OCI-LY3 (cell line): Measurements from ENCODE around the gene NOS1AP.
A peak's percentile ranks its signal among the peaks of the same experiment; 100 is the strongest.

Source experiments
- H2AFZ ChIP-seq: fragments of 200-600, 300-600 bp; shearing (Covaris generic); 2 replicates; pipeline ENCODE4 v1.6.0; 2014; ENCODE audit warnings: antibody characterized with exemption, low read depth, low read length
- H3K27ac ChIP-seq: fragments of 200-600, 300-600 bp; sonication (generic); 2 replicates; pipeline ENCODE4 v1.5.1; 2014; ENCODE audit warnings: mild to moderate bottlenecking, low read length, moderate library complexity, mixed read lengths
- H3K27me3 ChIP-seq: fragments of 200-600, 300-600 bp; sonication (generic); 2 replicates; pipeline ENCODE4 v1.6.1; 2014; ENCODE audit warnings: low read depth, low read length, mixed read lengths
- H3K36me3 ChIP-seq: fragments of 200-600, 300-600 bp; sonication (generic); replicated peaks from 2 replicates; pipeline ENCODE3; 2014; ENCODE audit warnings: low read depth, low read length, mixed read lengths
- H3K4me1 ChIP-seq: fragments of 300-600, 200-600 bp; sonication (generic); 2 replicates; pipeline ENCODE4 v1.6.1; 2014; ENCODE audit warnings: low read length, mixed read lengths
- H3K4me2 ChIP-seq: fragments of 200-600, 300-600 bp; sonication (generic); 2 replicates; pipeline ENCODE4 v1.6.1; 2014; ENCODE audit warnings: low read length, mixed read lengths
- H3K4me3 ChIP-seq: fragments of 300-600, 200-600 bp; sonication (generic); 2 replicates; pipeline ENCODE4 v1.5.1; 2014; ENCODE audit warnings: antibody characterized with exemption, mild to moderate bottlenecking, low read length, moderate library complexity
- H3K79me2 ChIP-seq: fragments of 300-600, 200-600 bp; shearing (Covaris generic); 2 replicates; pipeline ENCODE4 v1.6.1; 2014; ENCODE audit warnings: mild to moderate bottlenecking, low read length, mixed read lengths
- H3K9ac ChIP-seq: fragments of 300-600, 200-600 bp; shearing (Covaris generic); 2 replicates; pipeline ENCODE4 v1.6.0; 2014; ENCODE audit warnings: mild to moderate bottlenecking, low read length, moderate library complexity
- H3K9me3 ChIP-seq: fragments of 200-600, 300-600 bp; shearing (Covaris generic); 2 replicates; pipeline ENCODE4 v1.6.1; 2014; ENCODE audit warnings: low read length, mixed read lengths; ENCODE audit not compliant: insufficient read depth
- H4K20me1 ChIP-seq: fragments of 200-600, 300-600 bp; sonication (generic); 2 replicates; pipeline ENCODE4 v1.6.1; 2016; ENCODE audit warnings: low read length, mixed read lengths; ENCODE audit not compliant: insufficient read depth
- EZH2phosphoT487 ChIP-seq: fragments of 200-600 bp; shearing (Covaris generic); IDR thresholded peaks from 2 replicates; pipeline ENCODE4 v1.6.1; 2018; ENCODE audit warnings: antibody characterized with exemption, mixed run types, low read depth
- TF ChIP-seq, protein P1 (sequence below): fragments of 200-600, 300-600 bp; sonication (generic); IDR thresholded peaks from 2 replicates; pipeline ENCODE4 v1.5.1; 2014; ENCODE audit warnings: antibody characterized with exemption, low read length, low read depth

Gene NOS1AP

DNA sequence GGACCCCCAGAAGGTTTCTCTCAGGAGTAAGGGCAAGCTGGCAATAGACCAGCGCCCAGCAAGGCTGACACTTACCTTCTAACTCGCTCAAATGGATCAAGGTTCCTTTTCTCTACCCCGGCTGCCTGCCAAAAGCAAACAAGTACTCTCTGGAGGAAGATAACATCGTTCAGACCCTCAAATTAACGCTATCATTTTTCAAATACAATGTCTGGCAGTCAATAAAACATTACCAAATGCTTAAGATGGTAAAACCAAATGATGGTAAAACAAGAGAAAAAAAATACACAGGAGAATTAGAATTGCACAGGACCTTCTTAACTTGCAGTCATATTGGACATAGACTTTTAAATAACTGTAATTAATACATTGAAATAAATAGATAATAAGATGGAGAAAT lies 159.1 kb downstream of the NOS1AP start:
- Histone ChIP-seq H3K9me3 (no peaks in the 10 kb centered on the region), H3K36me3 (no peaks in the 10 kb centered on the region), H3K4me3 (no peak overlapping the region), H2AFZ (no peak overlapping the region), H3K79me2 (no peaks in the 10 kb centered on the region), H3K9ac (no peak overlapping the region), H3K4me1 (peaks cover 23% of the 10 kb centered on the region), H4K20me1 (no peaks in the 10 kb centered on the region), H3K27ac (no peak overlapping the region), H3K4me2 (no peak overlapping the region), H3K27me3 (peaks cover 18% of the 10 kb centered on the region)
- TF ChIP-seq, protein P1, sequence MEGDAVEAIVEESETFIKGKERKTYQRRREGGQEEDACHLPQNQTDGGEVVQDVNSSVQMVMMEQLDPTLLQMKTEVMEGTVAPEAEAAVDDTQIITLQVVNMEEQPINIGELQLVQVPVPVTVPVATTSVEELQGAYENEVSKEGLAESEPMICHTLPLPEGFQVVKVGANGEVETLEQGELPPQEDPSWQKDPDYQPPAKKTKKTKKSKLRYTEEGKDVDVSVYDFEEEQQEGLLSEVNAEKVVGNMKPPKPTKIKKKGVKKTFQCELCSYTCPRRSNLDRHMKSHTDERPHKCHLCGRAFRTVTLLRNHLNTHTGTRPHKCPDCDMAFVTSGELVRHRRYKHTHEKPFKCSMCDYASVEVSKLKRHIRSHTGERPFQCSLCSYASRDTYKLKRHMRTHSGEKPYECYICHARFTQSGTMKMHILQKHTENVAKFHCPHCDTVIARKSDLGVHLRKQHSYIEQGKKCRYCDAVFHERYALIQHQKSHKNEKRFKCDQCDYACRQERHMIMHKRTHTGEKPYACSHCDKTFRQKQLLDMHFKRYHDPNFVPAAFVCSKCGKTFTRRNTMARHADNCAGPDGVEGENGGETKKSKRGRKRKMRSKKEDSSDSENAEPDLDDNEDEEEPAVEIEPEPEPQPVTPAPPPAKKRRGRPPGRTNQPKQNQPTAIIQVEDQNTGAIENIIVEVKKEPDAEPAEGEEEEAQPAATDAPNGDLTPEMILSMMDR, result no peak
- TF ChIP-seq EZH2phosphoT487, result no peak

DNA sequence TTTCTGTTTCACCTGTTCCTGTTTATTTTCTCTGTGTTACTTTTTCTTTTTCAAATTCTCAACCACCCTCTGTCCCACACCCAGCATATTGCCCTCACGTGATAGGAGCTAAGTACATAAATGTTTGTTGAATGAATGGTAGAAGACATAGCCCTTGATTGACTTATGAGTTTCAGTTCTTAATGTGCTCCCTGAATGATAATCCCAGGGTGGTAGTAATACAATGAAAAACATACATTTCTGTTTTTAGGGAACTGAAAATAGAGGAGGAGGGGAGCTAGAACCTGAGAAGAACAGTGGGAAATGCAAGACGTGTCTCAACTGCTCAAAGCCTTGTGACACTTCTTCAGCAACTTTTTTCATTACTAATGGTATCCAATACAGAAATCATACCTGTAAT lies 160.1 kb downstream of the NOS1AP start:
- TF ChIP-seq EZH2phosphoT487, result no peak
- TF ChIP-seq, protein P1, result no peak
- Histone ChIP-seq H3K9ac (peak overlapping the region; percentile 6; the same call in 1 of the 2 replicates), H3K9me3 (no peaks in the 10 kb centered on the region), H3K4me3 (peak overlapping the region; percentile 41), H3K4me1 (peaks cover 23% of the 10 kb centered on the region), H3K27me3 (peaks cover 20% of the 10 kb centered on the region), H3K79me2 (no peaks in the 10 kb centered on the region), H3K36me3 (no peaks in the 10 kb centered on the region), H3K27ac (peak overlapping the region; percentile 40), H4K20me1 (no peaks in the 10 kb centered on the region), H2AFZ (0 out of 2 replicates have a peak overlapping the region, but pooled peaks have one; percentile 24), H3K4me2 (peak overlapping the region; percentile 69)

DNA sequence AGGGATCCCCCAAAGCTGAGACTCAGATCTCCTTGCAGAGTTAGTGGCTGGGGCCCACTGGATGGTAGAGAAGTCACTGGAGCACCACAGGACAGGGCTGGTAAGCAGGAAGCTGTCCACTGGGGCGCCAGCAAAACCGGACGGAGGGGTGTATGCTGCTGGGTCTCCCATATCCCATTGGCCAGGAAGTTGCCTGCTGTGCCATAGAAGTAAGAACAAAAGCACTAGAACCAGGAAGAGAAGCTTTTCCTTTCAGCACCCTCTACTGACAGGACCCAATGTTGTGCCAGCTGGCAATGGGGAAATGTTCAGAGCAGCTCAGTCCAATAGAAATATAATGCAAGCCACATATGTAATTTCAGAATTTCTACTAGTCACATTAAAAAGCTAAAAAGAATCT lies 160.6 kb downstream of the NOS1AP start:
- peaks cover 18% of the 10 kb centered on the region; the same call in 1 of the 2 replicates for H3K27me3 ChIP-seq
- H3K79me2 ChIP-seq, result no peaks in the 10 kb centered on the region
- TF ChIP-seq, protein P1, result peak; percentile 53
- no peak for TF ChIP-seq EZH2phosphoT487
- H3K4me3 ChIP-seq, result peak overlapping the region; percentile 41
- peak overlapping the region; percentile 69 for H3K4me2 ChIP-seq
- H4K20me1 ChIP-seq, result no peaks in the 10 kb centered on the region
- peaks cover 23% of the 10 kb centered on the region for H3K4me1 ChIP-seq
- peak overlapping the region; percentile 40 for H3K27ac ChIP-seq
- H2AFZ ChIP-seq, result 0 out of 2 replicates have a peak overlapping the region, but pooled peaks have one; percentile 24
- peak overlapping the region; percentile 6; the same call in 1 of the 2 replicates for H3K9ac ChIP-seq
- H3K9me3 ChIP-seq, result no peaks in the 10 kb centered on the region
- no peaks in the 10 kb centered on the region for H3K36me3 ChIP-seq

DNA sequence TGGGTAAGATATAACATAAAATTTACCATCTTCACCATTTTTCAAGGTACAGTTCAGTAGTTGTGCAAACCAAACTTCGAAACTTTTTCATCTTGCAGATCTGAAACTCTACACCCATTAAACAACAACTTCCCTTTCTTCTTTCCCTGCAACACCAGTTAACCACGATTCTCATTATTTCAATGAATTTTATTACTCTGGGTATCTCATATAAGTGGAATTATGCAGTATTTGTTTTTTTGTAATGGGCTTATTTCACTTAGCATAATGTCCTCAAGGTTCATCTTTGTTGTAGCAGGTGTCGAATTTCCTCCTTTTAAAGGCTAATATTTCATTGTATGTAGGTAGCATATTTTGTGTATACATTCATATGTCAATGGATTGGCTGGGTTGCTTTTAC lies 161.0 kb downstream of the NOS1AP start:
- Histone ChIP-seq H3K4me1 (peaks cover 23% of the 10 kb centered on the region), H3K4me3 (peak overlapping the region; percentile 41), H3K27me3 (peaks cover 22% of the 10 kb centered on the region), H4K20me1 (no peaks in the 10 kb centered on the region), H2AFZ (no peak overlapping the region), H3K9ac (no peak overlapping the region), H3K79me2 (no peaks in the 10 kb centered on the region), H3K36me3 (no peaks in the 10 kb centered on the region), H3K27ac (peak overlapping the region; percentile 40), H3K4me2 (peak overlapping the region; percentile 69), H3K9me3 (no peaks in the 10 kb centered on the region)
- TF ChIP-seq, protein P1, result no peak
- TF ChIP-seq EZH2phosphoT487, result no peak
